HG02973 (cell line): ENCODE measurements around the gene CHMP5.
"Not testable (repeated sequence)": the region's sequence is repeated elsewhere in the genome, so short reads cannot be mapped to it uniquely, and the experiment has no call there.

ENCODE experiments used
- ATAC-seq: cut with Tn5 transposase; IDR thresholded peaks from one replicate; pipeline ENCODE4 v1.9.1; 2021; ENCODE audit warnings: moderate library complexity; ENCODE audit not compliant: unreplicated experiment

The CHMP5 gene

DNA sequence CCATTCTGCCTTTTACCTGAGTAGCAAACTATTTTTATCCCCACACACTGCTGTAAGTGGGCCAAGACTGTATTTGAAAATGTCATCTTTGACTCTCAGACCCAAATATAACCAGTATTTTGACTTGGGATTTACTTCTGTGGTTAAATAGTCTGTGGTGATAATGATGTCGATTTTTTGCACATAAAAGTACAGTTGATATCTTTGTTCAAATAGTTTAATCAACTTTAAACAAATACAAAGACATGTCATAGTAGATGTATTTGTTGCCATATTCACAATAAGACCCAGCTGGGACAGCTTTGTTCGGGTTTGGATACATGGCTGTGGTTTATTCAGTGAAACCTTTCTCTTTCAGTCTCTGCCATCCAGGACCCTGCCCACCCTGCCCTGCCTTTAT, 45.9 kb downstream of the CHMP5 start:
- ATAC-seq: no peak

DNA sequence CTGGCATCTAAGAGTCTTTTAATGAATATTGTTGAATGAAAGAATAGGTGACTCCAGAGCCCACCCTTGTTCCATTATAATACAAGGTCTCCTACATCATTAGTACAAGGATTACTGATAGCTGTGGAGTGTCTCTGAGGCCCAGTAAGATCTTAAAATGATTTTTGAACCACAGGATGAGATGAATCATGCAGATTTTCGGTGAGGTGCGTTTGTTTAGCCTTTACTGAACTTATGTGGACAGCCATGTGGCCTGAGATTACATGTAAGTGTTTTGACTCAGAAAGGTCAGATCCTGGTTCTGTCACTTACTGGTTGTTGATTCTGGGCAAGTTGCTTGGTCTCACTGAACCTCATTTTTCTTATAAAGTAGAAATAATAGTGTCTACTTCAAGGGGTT, 47.1 kb downstream of the CHMP5 start:
- no peak for ATAC-seq

DNA sequence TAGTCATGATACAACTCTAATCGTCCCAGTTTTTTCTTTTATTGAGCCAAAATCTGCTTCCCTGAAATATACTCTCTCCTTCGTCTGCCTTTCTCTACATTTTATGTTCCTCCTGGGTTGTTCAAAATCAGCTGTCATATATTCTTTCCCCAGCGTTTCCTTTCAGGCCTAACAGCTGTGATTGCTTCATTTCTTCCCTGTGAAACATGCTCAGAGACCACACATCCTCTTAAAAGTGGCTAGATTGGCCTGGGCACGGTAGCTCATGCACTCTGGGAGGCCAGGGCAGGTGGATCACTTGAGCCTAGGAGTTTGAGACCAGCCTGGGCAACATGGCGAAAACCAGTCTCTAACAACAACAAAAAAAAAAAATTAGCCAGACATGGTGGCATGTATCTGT, 50.5 kb downstream of the CHMP5 start:
- no peak for ATAC-seq

DNA sequence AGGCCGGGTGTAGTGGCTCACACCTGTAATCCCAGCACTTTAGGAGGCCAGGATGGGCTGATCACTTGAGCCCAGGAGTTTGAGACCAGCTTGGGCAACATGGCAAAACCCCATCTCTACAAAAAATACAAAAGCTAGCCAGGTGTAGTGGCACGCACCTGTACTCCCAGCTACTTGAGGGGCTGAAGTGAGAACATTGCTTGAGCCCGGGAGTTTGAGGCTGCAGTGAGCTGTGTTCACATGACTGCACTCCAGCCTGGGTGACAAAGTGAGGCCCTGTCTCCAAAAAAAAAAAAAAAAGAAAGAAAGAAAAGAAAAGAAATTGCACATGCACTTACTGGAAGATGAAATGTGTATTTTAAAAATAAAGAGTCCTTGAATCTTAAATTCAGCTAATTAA, 52.3 kb downstream of the CHMP5 start:
- ATAC-seq: not testable (repeated sequence)

DNA sequence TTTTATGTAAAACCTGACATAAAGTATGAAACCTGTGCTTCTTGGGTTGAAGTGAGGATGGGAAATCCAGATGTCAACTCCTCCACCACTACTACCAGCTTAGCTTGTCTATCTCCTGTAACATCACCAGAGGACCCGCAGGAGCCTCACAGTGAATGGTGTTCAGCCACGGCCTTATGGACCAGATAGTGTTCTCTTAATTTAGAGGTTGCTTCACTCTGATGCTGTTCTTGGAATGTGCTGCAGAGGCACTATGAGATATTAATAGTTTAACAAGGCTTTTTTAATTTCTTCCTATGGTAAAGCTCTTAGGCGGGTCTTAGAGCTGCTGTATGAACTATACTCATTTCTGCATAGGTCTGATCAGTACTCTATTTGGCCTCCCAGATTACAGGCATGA, 53.4 kb downstream of the CHMP5 start:
- no peak for ATAC-seq

DNA sequence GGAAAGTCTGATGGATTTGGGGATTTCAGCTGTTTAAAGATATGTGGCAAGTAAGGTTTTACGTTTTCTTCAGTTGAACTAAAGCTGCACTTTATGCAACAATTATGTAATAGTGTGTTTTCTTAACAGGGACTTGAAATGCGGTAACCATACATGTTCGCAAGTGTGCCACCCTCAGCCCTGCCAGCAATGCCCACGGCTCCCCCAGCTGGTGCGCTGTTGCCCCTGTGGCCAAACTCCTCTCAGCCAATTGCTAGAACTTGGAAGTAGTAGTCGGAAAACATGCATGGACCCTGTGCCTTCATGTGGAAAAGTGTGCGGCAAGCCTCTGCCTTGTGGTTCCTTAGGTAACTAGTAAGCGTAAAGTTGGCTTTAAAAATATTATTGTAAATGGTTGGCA, 53.9 kb downstream of the CHMP5 start:
- ATAC-seq: no peak

DNA sequence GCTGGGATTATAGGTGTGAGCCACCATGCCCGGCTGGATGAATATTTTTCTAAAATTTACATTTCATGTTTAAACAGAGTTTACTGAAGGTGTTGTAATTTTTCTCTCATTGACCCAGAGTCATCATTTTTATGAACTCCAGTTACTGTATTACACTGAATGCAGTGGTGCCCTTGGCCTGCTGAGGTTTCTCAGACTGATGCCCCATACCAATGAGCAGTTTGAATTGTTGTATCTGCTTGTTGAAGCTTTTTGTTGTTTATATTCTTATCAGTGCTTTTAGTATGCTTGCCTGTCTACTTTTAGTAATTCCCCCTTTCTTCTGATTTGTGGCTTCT, 55.4 kb downstream of the CHMP5 start:
- no peak for ATAC-seq

DNA sequence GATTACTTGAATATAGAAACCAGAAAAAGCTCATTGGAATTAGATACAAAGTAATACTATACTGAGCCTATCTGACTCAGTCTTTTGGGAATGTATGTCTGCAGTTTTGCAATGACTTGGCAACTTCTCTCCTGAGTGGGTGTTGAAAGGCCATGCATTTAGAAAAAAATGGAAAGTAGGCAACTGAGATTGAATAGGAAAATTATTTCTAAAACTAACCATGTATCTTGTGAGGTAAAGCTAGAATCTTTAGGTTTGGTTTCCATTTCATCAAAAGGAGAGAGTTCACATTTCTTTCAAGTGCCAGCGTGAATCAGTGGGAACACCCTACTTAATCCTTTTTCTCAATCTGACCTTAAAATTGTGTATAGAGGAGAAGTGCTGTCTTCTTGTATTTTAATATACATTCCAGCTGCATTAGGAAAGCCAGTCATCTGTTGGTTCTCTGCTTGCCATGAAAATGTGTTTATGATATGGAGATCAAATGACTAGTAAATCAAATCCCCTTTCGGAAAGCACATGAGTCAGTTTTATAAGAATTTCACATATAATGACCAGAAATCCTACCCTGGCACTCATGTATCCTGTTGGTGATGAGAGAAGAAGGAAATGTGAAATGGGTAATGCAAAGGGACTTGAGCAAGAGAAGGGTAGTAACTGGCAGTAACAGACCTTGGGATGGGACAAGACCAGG, 55.9 kb downstream of the CHMP5 start:
- ATAC-seq: no peak

GRCh38 chr9:33329117-33329563, 64.3 kb downstream of the CHMP5 start:
- ATAC-seq: no peak

DNA sequence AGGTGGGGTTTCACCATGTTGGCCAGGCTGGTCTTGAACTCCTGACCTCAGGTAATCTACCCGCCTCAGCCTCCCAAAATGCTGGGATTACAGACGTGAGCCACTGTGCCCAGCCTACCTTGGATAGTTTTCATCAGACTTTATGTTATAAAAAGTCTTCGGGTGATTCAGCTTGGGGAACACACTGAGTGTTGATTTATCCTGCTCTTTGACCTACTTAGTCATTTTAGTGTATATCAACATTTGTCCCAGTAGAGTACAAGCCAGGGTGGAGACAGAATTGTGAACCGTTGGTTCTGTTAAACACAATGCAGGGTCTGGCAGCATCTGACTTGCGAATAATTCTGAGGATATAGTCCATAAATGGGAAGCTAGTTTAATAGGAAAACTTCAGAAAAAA, 65.1 kb downstream of the CHMP5 start:
- ATAC-seq: no peak

DNA sequence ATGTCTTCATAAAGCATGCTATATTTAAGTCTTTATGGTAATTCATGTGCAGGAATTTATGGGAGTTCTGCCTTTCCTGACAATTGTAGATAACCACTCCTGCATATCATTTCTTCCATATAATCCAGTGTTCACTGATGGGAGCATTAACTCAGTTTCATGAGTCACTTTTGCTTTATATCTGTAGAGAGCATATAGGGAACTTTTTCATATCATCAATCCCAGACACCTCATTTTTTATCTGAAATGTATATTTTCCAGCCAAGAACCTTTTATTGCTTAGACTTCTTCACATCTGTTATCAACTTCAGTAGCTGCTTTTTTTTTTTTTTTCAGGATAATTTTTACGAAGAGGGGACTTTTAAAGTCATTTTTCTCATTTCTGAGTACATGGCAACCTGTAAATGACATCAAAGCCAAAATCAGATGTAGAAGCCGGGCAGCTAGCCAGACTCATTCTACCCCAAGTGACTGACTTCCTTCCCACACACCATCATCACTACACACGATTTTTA, 66.6 kb downstream of the CHMP5 start:
- ATAC-seq: no peak
